Activated T-helper 1 cell treated with anti-CD3 and anti-CD28 coated beads, Interleukin-12 subunit alpha, Interleukin-12 subunit beta, Interleukin-2, Interleukin-4 antibody, amounts not matched to agents 30 ng/mL and 10 ng/mL and 1 ng/mL, durations not matched to agents 14 hours and 24 hours and 36 hours (primary cell): ENCODE measurements around the gene ELP5. TPM values are rescaled to one million over a fixed set of nuclear protein-coding genes. Genes with fewer than 3 reads are reported as not detected.
"Not testable (repeated sequence)": the region's sequence is repeated elsewhere in the genome, so short reads cannot be mapped to it uniquely, and the experiment has no call there.

Experiments used
- DNase-seq: peaks from one replicate; pipeline ENCODE4 v3.0.0; 2021; ENCODE audit warnings: low spot score
- H3K27ac Mint-ChIP-seq: one replicate; pipeline ENCODE4 v1.8.0; 2021; ENCODE audit warnings: mild to moderate bottlenecking, mixed read lengths
- H3K27me3 Mint-ChIP-seq: one replicate; pipeline ENCODE4 v1.8.0; 2022; ENCODE audit warnings: mild to moderate bottlenecking, moderate library complexity, mixed read lengths; ENCODE audit not compliant: insufficient read depth
- H3K36me3 Mint-ChIP-seq: one replicate; pipeline ENCODE4 v1.8.0; 2021; ENCODE audit warnings: low read depth, mixed read lengths
- H3K4me1 Mint-ChIP-seq: one replicate; pipeline ENCODE4 v1.8.0; 2021; ENCODE audit warnings: low read depth, mixed read lengths
- H3K4me3 Mint-ChIP-seq: one replicate; pipeline ENCODE4 v1.8.0; 2021; ENCODE audit warnings: mild to moderate bottlenecking, moderate library complexity, mixed read lengths
- H3K9me3 Mint-ChIP-seq: one replicate; pipeline ENCODE4 v1.8.0; 2021; ENCODE audit warnings: mixed read lengths
- intact Hi-C: fragments of 100-400 bp; cut with micrococcal nuclease; formaldehyde crosslinking; loops from one replicate; pipeline ENCODE4 v1.15.1; 2024
- total RNA-seq: library from RNA; stranded (reverse); gene quantifications from 2 replicates; pipeline ENCODE4 v1.2.3, GENCODE V29; 2022

Gene ELP5
- total RNA-seq, 1 donor from 2014 or later: 73.6 TPM

DNA sequence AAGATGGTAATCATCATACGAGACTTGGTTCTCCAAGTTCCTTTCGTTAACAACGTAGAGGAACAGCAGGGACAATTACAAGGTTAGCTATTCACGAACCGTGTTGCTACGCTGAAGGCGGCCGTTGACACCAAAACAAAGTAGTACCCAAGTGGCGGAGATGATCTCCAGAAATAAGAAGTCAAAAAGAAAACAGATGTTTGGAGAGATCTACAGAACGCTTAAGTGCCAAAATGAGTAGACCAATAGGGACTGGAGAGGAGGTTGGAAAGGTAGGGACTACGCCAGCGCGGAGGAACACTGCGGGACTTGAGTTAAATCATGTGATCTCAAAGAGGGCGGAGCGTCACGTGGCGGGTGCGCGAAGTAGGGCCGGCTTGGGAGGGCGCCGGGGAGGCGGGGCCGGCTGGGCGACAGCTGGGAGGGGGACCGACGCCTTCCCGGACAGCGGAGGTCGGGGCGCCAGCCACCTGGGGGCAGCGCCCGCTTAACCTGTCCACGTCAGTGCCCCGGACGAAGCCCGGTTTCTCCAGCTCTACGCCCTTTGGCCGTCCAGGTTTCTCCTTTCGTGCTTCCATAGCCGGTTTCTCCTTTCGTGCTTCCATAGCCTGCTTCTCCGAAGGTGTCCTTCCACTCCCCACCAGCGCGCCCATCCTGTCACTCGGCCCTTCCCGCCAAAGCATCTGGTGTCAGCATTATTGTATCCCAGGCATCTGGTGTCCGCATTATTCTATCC lies 9.1 kb upstream of the ELP5 start:
- intact Hi-C loops: loop anchor here (2.0 kb wide), 2 partner anchors 208 to 330 kb away; no protein-coding TSS in a partner anchor

DNA sequence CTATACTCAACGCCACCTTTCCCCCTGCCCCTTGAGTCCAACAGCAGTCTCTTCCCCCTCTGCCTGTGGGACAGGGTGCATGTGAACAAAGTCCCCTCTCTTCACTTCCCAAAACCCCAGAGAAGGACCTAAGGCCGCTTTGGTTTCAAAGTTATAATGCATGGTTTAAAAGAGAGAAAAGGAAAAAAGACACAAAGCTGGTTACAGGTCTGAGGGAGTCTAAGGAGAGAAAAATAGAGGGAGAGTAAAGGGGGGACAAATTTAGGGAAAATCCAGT lies 8.6 kb upstream of the ELP5 start:
- Mint-ChIP-seq H3K27ac (peak overlapping the region; percentile 42), H3K4me1 (peaks cover 40% of the 10 kb centered on the region), H3K36me3 (peaks cover 40% of the 10 kb centered on the region), H3K9me3 (no peaks in the 10 kb centered on the region), H3K4me3 (peak overlapping the region; percentile 97), H3K27me3 (no peaks in the 10 kb centered on the region)
- DNase-seq: no peak
- intact Hi-C loops: loop anchor here (2.0 kb wide), 2 partner anchors 209 to 329 kb away; no protein-coding TSS in a partner anchor

More for the DNA sequence above, 9.1 kb upstream of the ELP5 start:
- Mint-ChIP-seq H3K36me3 (peaks cover 40% of the 10 kb centered on the region), H3K9me3 (no peaks in the 10 kb centered on the region), H3K4me3 (peak overlapping the region; percentile 97), H3K27ac (peak overlapping the region; percentile 93), H3K4me1 (peaks cover 39% of the 10 kb centered on the region), H3K27me3 (no peaks in the 10 kb centered on the region)
- peak; percentile 90 for DNase-seq

DNA sequence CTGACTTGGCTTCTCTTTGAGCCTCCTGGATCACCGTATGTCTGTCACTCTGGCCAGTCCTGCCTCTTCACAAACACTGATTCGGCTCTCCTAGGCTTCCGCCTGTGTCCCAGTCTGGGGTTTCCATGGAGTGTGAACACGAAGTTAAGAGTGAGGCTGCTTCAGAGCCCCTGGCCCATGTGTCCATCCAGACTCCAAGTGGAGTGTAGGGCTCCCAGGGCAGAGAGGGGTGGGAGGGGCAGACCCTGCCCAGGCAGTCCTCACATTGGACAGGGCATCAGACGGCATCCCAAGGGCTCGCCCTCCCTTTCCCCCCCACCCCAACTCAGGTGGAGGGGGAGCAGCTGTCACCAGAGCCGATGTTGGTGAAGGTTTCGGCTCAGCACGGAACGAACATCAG lies 8.2 kb upstream of the ELP5 start:
- H3K9me3 Mint-ChIP-seq, H3K27me3 Mint-ChIP-seq, H3K27ac Mint-ChIP-seq, DNase-seq: not testable (repeated sequence)
- Mint-ChIP-seq H3K36me3 (peaks cover 42% of the 10 kb centered on the region), H3K4me1 (peaks cover 44% of the 10 kb centered on the region), H3K4me3 (peak overlapping the region; percentile 48)
- intact Hi-C loops: loop anchor here (2.0 kb wide), 2 partner anchors 209 to 329 kb away; no protein-coding TSS in a partner anchor

DNA sequence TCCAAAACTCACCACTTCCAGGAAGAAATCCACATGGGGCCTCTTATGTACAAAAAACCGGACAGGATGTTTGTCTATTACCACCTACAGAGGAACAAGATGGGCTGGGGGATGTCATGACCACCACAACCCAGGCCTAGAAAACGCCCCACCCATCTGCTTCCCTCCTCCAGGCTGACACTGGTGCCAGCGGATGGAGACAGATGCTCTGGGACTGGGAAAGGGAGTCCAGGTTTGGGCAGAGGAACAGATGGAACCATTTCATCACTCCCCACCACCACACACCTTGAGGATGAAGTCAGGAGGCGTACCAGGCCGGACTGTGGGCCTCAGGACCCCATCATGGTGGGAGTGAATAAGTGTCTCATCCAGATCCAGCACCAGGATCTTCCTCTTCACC lies 5.2 kb upstream of the ELP5 start:
- no peaks in the 10 kb centered on the region for H3K9me3 Mint-ChIP-seq

DNA sequence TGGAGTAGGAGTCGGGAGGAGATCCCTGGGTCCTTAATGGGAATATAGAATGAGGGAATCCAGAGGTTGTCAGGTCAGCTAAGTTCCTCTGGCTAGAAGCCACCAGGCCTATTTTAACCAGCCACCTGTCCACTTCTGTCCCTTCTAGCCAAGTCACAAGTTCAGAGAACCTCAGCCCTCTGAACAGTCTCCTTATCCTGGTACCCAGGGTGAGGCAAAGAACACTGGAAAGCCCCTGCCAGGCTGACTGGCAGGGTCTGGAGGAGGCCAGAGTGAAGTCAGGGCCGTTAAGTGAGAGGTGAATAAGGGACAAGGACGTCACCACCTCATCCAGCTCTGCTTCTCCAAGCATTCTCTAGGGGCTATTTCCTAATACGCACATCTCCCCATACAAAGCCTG lies 3.2 kb upstream of the ELP5 start:
- intact Hi-C loops: no loop called here

More for the DNA sequence above, 5.2 kb upstream of the ELP5 start:
- Mint-ChIP-seq H3K4me1 (peaks cover 42% of the 10 kb centered on the region), H3K4me3 (no peak overlapping the region), H3K36me3 (peaks cover 36% of the 10 kb centered on the region), H3K27me3 (no peaks in the 10 kb centered on the region), H3K27ac (no peak overlapping the region)
- intact Hi-C loops: no loop called here
- DNase-seq: no peak

DNA sequence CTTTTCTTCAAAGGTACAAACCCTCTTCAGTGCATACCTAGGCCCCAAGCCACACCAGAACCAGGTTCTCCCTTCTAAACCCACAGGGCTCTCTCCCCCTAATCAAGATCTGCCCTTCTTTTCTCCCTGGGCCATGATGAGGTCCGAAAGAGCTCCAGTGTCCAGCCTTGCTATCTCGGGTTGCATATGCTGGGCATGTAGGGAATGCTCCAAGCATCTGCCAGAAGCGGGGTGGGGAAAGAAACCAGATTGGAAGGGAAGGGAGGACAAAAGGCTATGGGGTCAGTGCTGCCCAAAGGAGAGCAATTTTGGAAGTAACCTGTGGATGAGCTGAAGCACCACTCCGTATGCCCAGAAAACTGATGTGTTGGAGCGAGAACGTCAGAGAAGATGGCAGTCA lies 2.8 kb upstream of the ELP5 start:
- no peak for DNase-seq
- H3K9me3 Mint-ChIP-seq: no peaks in the 10 kb centered on the region
- intact Hi-C loops: no loop called here
- H3K4me1 Mint-ChIP-seq: peaks cover 42% of the 10 kb centered on the region
- H3K27ac Mint-ChIP-seq: peak overlapping the region; percentile 63
- H3K4me3 Mint-ChIP-seq: peak overlapping the region; percentile 98
- H3K36me3 Mint-ChIP-seq: peaks cover 37% of the 10 kb centered on the region
- peaks cover 5% of the 10 kb centered on the region for H3K27me3 Mint-ChIP-seq

More for the DNA sequence above, 3.2 kb upstream of the ELP5 start:
- no peaks in the 10 kb centered on the region for H3K9me3 Mint-ChIP-seq
- DNase-seq: no peak
- H3K27ac Mint-ChIP-seq: no peak overlapping the region
- H3K27me3 Mint-ChIP-seq: peaks cover 5% of the 10 kb centered on the region
- peaks cover 39% of the 10 kb centered on the region for H3K4me1 Mint-ChIP-seq
- peaks cover 34% of the 10 kb centered on the region for H3K36me3 Mint-ChIP-seq
- peak overlapping the region; percentile 98 for H3K4me3 Mint-ChIP-seq

DNA sequence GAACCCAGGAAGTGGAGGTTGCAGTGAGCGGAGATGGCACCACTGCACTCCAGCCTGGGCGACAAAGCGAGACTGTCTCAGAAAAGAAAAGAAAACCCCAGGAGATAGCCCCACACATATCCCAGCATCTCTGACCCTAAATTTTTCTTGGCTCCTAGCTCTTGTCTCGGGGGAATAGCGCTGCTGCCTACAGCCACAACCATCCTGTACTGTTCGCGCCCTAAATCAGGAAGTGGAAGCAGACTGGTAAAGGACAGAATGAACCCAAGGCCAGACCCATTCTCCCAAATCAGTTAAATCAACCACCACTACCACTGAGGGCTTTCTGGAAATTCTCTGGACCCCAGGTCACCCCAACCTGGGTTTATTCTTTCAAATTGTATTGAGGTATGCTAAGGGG lies 2.2 kb upstream of the ELP5 start:
- Mint-ChIP-seq H3K27me3 (peaks cover 5% of the 10 kb centered on the region), H3K27ac (peak overlapping the region; percentile 95), H3K36me3 (peaks cover 36% of the 10 kb centered on the region), H3K9me3 (no peaks in the 10 kb centered on the region), H3K4me1 (peaks cover 42% of the 10 kb centered on the region), H3K4me3 (peak overlapping the region; percentile 98)
- DNase-seq: no peak
- intact Hi-C loops: loop anchor here (5.0 kb wide), 1 partner anchor 152 kb away; the partner anchor contains the start of gene TMEM256

DNA sequence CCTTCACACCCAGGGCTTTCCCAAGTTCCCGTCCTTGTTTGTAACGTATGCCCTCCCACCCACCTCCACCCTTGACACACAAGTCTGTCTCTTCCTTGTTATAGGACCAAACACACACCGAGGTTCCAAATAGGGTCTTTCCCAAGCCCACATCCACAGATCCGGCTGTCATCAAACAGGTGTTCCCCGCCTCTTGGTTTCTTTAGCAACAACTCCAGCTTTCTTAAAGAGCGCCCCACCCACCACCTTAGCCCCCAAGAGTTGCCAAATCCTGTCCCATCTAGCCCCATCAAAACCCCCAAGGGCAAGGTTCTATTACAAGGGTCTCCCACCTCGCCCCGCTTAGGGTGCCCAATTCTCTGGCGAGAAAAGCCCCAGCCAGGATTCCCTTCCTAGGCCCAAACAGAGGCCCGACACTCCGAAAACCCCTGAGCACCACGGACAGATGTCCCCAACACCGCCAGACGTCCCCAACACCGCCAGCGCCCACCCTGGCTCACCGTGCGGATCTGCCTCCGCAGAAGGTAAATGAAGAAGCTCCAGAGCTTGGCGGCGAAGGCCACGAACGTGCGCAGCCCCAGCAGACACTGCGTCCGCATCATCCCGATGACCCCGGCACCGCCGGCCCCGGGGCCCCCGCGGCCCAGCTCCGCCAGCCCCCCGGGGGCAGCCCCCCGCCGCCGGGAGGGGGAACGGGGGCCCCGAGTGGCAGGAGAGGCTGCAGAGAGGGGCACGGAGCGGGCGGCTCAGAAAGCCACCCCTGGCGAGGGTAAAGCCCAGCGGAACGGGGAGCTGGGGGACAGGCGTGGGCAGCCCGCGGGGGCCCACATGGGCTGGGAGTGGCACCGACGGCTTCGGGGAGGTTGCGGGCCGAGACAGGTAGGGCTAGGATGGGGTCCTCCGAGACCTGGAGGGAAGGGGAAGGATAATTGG lies 1.1 kb upstream of the ELP5 start:
- H3K4me1 Mint-ChIP-seq: peaks cover 42% of the 10 kb centered on the region
- H3K36me3 Mint-ChIP-seq: peaks cover 35% of the 10 kb centered on the region
- peaks cover 5% of the 10 kb centered on the region for H3K27me3 Mint-ChIP-seq
- intact Hi-C loops: loop anchor here (5.0 kb wide), 1 partner anchor 151 kb away; the partner anchor contains the start of gene TMEM256
- H3K4me3 Mint-ChIP-seq: peak overlapping the region; percentile 98
- no peak for DNase-seq
- no peaks in the 10 kb centered on the region for H3K9me3 Mint-ChIP-seq
- peak overlapping the region; percentile 95 for H3K27ac Mint-ChIP-seq

DNA sequence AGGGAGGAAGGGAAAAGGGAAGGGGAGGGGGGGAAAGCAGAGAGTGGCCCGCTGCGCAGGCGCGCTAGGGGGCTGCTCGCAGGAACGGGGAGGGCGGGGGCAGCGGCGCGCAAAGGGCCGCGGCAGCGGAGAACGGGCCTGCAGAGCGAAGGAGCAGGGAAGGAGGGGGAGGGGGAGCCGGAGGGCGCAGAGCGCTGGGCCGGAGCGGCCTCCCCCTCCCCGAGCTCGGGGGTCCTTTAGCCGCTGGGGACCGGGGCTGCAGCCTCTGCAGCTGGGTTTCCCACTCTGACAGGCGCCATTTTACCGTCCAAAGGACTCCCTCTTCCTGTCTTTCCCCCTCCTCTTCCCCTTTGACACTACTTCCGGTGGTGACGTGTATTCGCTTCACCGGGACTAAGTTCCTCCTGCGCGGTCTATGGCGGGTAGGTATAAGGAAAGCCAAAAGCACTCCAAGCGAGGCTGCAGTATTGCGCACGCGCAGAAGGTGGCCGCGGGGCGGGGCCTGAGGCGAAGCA lies 297 bp upstream of the ELP5 start, which contains the start of gene CTDNEP1:
TSS of gene CTDNEP1 (minus strand) at position 74 of the 515 bp plus-strand sequence. CDS start 438 bp downstream, outside the sequence.
- peaks cover 32% of the 10 kb centered on the region for H3K36me3 Mint-ChIP-seq
- H3K27me3 Mint-ChIP-seq: peaks cover 5% of the 10 kb centered on the region

DNA sequence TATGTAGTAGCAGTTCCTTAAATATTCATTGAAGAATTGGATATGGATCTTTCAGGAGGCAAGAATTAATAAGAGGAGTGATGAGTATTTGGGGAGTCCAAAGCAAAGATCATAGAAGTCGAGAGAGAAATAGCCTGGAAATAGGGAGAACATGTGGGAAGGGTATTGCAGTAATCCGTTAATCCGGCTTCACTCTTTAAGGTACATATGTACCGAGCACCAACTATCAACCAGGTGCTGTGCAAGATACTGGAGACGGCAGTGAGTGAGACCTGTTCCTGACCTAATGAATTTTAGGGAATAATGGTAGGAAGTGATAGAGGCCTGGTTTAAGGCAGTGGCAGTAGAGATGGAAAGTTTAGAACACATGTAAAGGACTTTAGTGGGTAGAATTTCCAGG lies 1.1 kb downstream of the ELP5 start:
- H3K4me3 Mint-ChIP-seq: peak overlapping the region; percentile 94
- peak overlapping the region; percentile 99 for H3K27ac Mint-ChIP-seq
- no peaks in the 10 kb centered on the region for H3K9me3 Mint-ChIP-seq
- intact Hi-C loops: loop anchor here (2.0 to 5.0 kb wide), 2 partner anchors 149 to 434 kb away; partner anchors contain the start of genes TMEM256 and TP53
- H3K36me3 Mint-ChIP-seq: peaks cover 32% of the 10 kb centered on the region
- H3K4me1 Mint-ChIP-seq: peaks cover 42% of the 10 kb centered on the region
- peaks cover 5% of the 10 kb centered on the region for H3K27me3 Mint-ChIP-seq
- no peak for DNase-seq

More for the DNA sequence above, 297 bp upstream of the ELP5 start, which contains the start of gene CTDNEP1:
- DNase-seq: peak; percentile 99
- H3K4me1 Mint-ChIP-seq: peaks cover 42% of the 10 kb centered on the region
- peak within 1 kb of the TSS; percentile 99 for H3K27ac Mint-ChIP-seq
- H3K9me3 Mint-ChIP-seq: no peaks in the 10 kb centered on the region
- H3K4me3 Mint-ChIP-seq: peak within 1 kb of the TSS; percentile 98
- intact Hi-C loops: loop anchor here (1.0 to 5.0 kb wide), 11 partner anchors 12 to 435 kb away; partner anchors contain the start of genes ACADVL, DLG4, EIF5A and PHF23

DNA sequence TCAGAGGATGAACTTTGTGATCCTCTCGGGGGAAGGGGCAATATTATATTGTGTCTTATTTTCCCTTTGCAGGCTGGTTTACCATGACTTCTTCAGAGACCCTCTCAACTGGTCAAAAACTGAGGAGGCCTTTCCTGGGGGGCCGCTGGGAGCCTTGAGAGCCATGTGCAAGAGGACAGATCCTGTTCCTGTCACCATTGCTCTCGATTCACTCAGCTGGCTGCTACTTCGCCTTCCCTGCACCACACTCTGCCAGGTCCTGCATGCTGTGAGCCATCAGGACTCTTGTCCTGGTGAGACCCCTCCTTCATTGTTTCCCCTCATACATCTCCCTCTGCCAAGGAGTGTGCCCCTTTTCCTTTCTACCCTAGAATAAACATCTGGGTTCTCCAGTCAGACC lies 2.5 kb downstream of the ELP5 start:
- intact Hi-C loops: loop anchor here (5.0 kb wide), 1 partner anchor 148 kb away; the partner anchor contains the start of gene TMEM256
- no peak overlapping the region for H3K27ac Mint-ChIP-seq
- H3K36me3 Mint-ChIP-seq: peaks cover 36% of the 10 kb centered on the region
- DNase-seq: no peak
- H3K4me3 Mint-ChIP-seq: peak overlapping the region; percentile 6
- no peaks in the 10 kb centered on the region for H3K9me3 Mint-ChIP-seq
- peaks cover 5% of the 10 kb centered on the region for H3K27me3 Mint-ChIP-seq
- H3K4me1 Mint-ChIP-seq: peaks cover 40% of the 10 kb centered on the region

DNA sequence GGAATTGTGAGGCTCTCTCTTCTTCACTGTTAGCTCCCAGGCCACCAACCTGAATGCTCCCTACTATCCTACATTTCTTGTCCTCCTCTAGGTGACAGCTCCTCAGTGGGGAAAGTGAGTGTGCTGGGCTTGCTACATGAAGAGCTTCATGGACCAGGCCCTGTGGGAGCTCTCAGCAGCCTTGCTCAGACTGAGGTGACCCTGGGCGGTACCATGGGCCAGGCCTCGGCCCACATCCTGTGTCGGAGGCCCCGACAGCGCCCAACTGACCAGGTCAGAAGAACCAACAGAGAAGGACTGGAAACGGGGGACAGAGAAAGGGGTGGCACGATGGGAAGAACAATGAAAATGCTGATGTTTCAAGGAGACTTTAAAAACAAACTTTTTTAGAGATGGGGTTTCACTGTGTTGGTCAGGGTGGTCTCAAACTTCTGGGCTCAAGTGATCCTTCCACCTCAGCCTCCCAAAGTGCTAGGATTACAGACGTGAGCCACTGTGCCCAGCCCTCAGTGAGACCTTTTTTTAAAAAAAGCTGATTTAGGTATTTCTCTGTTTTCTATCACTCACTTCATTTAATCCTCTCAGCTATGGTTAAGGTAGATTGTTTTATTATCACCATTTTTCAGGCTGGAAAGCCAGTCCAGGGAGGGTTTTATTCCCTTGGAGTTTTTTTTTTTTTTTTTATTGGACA lies 4.9 kb downstream of the ELP5 start:
- H3K27ac Mint-ChIP-seq: no peak overlapping the region
- no peak for DNase-seq
- peaks cover 31% of the 10 kb centered on the region for H3K4me1 Mint-ChIP-seq
- H3K36me3 Mint-ChIP-seq: peaks cover 38% of the 10 kb centered on the region
- H3K9me3 Mint-ChIP-seq: no peaks in the 10 kb centered on the region
- H3K4me3 Mint-ChIP-seq: no peak overlapping the region
- H3K27me3 Mint-ChIP-seq: peaks cover 4% of the 10 kb centered on the region
- intact Hi-C loops: no loop called here
